Lung (tissue), 12 donors: Measurements from ENCODE around the gene AKAP13. TPM values are rescaled to one million over a fixed set of nuclear protein-coding genes. Genes with fewer than 3 reads are reported as not detected.

ENCODE experiments used
- ATAC-seq: fragments of 200-7000 bp; cut with Tn5 transposase; one replicate; pipeline ENCODE4 v1.9.1; 2020; ENCODE audit warnings: moderate number of reproducible peaks; ENCODE audit not compliant: insufficient read depth, low FRiP score
- DNase-seq, 3 donors: peaks; one replicate each; pipeline ENCODE4 v3.0.0-alpha.2; 2013 to 2017
- H3K27ac ChIP-seq, 2 donors: one replicate each; pipeline ENCODE4 v1.5.1; 2013; ENCODE audit warnings: mild to moderate bottlenecking in 2 of 2, moderate library complexity in 2 of 2, control low read depth in 1 of 2, inconsistent platforms in 1 of 2, low read depth in 1 of 2, low read length in 1 of 2
- H3K27me3 ChIP-seq, 3 donors: one replicate each; pipeline ENCODE4 v1.5.1; 2013; ENCODE audit warnings: low read length in 2 of 3; ENCODE audit not compliant: control insufficient read depth in 3 of 3, insufficient read depth in 3 of 3
- H3K36me3 ChIP-seq, 4 donors: one replicate each; pipeline ENCODE4 v1.5.1; 2013; ENCODE audit warnings: low read length in 4 of 4, mild to moderate bottlenecking in 1 of 4, moderate library complexity in 1 of 4; ENCODE audit not compliant: control insufficient read depth in 4 of 4, insufficient read depth in 4 of 4
- H3K4me1 ChIP-seq, 5 donors: one replicate each; pipeline ENCODE4 v1.5.1; 2013; ENCODE audit warnings: low read length in 5 of 5, mild to moderate bottlenecking in 2 of 5, moderate library complexity in 1 of 5; ENCODE audit not compliant: control insufficient read depth in 5 of 5, insufficient read depth in 5 of 5
- H3K4me3 ChIP-seq: one replicate; pipeline ENCODE4 v1.5.1; 2013; ENCODE audit warnings: mild to moderate bottlenecking, control low read depth, moderate library complexity
- H3K9ac ChIP-seq, 2 donors: one replicate each; pipeline ENCODE4 v1.5.1; 2013; ENCODE audit warnings: low read length in 2 of 2, control low read depth in 1 of 2; ENCODE audit not compliant: insufficient read depth in 1 of 2
- H3K9me3 ChIP-seq, 4 donors: one replicate each; pipeline ENCODE4 v1.5.1; 2013; ENCODE audit warnings: low read length in 3 of 4, mild to moderate bottlenecking in 1 of 4, moderate library complexity in 1 of 4; ENCODE audit not compliant: control insufficient read depth in 4 of 4, insufficient read depth in 3 of 4
- WGBS, 2 donors: extraction: QIAGEN DNeasy Blood & Tissue Kit; methylation state at CpG; one replicate each; pipeline ENCODE4 v1.1.7; 2013; 5-methylcytosine and 5-hydroxymethylcytosine counted together
- polyA plus RNA-seq, 2 donors: library from polyadenylated mRNA; stranded (reverse); fragments of 200-250 nt; gene quantifications; one replicate each; pipeline ENCODE4 v1.2.1, GENCODE V29; 2013
- total RNA-seq, 2 donors: library from RNA; depleted of rRNA in 1 of 2; stranded (reverse); fragments of >200 nt in 1 of 2; gene quantifications; one replicate each; pipeline ENCODE4 v1.2.1, GENCODE V29; 2014 to 2021
- TF ChIP-seq, protein P1 (sequence below): IDR thresholded peaks from 2 replicates; pipeline ENCODE4 v1.5.1; 2012; ENCODE audit warnings: mild to moderate bottlenecking; ENCODE audit errors: control extremely low read depth, extremely low read depth
- donor health status: control.
- donor health status: control.
- donor health status: Bipolar disorder and iron deficiency.
- donor health status: healthy.
- donor health status: DM: yes; HTN: yes; CAD: no.

Gene AKAP13
- total and polyA plus RNA-seq, 4 donors = 102 to 1,115 (median 259) TPM

DNA sequence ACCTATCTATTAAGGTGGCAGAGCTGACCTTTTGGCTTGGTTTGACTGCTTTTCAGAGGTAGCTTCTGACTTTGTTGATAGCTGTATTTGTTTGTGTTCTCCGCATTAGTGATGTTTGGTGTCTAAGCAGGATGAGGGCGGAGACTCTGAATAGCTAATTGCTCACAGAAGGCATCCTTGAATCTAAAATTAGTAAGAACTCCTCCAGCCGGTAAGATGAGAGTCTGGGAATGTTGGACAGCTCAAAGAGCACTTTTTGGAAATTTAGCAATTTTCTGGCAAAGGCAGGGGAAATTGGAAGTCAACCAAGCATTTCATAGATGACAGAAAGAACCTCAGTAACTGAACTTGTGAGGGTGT lies 240.3 kb downstream of the AKAP13 start:
- no peaks in the 10 kb centered on the region for H3K27me3 ChIP-seq
- peaks cover 0 to 5% (median 0%) of the 10 kb centered on the region in 4 donors for H3K36me3 ChIP-seq
- peaks cover 14 to 93% (median 58%) of the 10 kb centered on the region in 5 donors for H3K4me1 ChIP-seq
- no peak overlapping the region for H3K4me3 ChIP-seq
- TF ChIP-seq, protein P1, sequence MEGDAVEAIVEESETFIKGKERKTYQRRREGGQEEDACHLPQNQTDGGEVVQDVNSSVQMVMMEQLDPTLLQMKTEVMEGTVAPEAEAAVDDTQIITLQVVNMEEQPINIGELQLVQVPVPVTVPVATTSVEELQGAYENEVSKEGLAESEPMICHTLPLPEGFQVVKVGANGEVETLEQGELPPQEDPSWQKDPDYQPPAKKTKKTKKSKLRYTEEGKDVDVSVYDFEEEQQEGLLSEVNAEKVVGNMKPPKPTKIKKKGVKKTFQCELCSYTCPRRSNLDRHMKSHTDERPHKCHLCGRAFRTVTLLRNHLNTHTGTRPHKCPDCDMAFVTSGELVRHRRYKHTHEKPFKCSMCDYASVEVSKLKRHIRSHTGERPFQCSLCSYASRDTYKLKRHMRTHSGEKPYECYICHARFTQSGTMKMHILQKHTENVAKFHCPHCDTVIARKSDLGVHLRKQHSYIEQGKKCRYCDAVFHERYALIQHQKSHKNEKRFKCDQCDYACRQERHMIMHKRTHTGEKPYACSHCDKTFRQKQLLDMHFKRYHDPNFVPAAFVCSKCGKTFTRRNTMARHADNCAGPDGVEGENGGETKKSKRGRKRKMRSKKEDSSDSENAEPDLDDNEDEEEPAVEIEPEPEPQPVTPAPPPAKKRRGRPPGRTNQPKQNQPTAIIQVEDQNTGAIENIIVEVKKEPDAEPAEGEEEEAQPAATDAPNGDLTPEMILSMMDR = no peak
- H3K9ac ChIP-seq = peak overlapping the region in 1 of 2 donors; percentile 94
- H3K27ac ChIP-seq = peak overlapping the region; percentile 65 to 95
- DNase-seq (peak in 2 of 3 donors; percentile 62 to 66), ATAC-seq (peak; percentile 30)
- WGBS, 2 donors = 27 to 66% methylated on average over 3 of the region's 3 CpGs
- no peaks in the 10 kb centered on the region for H3K9me3 ChIP-seq

DNA sequence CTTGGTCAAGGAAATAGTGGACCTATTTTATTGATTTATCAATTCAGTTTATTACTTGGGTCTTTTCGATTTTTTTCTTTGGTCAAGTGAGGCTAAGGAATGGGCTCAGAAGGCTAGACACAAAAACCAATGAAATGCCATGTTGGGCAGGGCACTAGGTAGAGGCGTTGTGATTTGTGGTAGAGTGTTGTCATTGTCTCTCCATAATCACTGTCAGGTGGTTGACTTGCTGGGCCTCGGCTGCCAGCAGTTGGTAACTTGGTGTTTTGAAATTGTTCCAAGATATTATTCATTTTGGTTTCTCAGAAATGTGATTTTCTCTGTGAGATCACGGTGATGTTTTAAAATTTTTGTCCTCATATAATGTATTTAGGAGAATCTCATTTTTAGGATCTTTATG lies 240.7 kb downstream of the AKAP13 start:
- 53 to 71% methylated on average over 4 of the region's 4 CpGs for WGBS, 2 donors
- TF ChIP-seq, protein P1 = no peak
- peak overlapping the region in 1 of 2 donors; percentile 94 for H3K9ac ChIP-seq

DNA sequence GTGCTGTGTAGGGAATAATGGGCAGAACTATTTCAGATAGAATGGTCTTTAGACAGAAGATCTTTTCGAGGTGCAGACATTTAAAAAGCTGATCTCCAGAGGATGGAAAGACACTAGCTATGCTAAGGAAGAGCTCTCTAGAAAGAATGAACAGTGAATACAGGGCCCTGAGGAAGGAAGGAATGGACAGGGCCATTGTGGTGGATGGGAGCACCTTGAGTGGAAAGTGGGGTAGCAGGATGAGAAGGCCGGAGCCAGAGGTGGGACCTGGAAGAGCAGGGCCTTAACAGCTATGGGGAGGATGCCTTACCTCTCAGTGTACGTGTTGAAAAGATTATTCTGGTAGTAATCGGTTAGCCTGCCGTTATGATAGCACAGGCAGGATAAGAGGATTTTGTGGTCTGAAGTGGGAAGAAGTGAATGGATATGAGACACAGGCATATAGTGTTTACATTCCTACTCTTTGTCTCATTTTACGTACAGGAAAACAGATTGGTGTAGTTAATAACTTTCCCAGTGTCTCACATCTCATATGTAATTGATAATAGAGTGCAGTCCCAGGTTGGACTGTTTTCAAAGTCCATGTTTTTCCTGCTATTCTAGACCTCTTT lies 241.9 kb downstream of the AKAP13 start:
- TF ChIP-seq, protein P1 = no peak
- no peak overlapping the region for H3K9ac ChIP-seq

More for the DNA sequence above, 240.7 kb downstream of the AKAP13 start:
- peak overlapping the region; percentile 65 to 73 for H3K27ac ChIP-seq
- ATAC-seq (no peak), DNase-seq (no peak)
- H3K27me3 ChIP-seq = no peaks in the 10 kb centered on the region
- H3K36me3 ChIP-seq = peaks cover 0 to 5% (median 0%) of the 10 kb centered on the region in 4 donors
- no peaks in the 10 kb centered on the region for H3K9me3 ChIP-seq
- no peak overlapping the region for H3K4me3 ChIP-seq
- H3K4me1 ChIP-seq = peaks cover 14 to 94% (median 58%) of the 10 kb centered on the region in 5 donors

More for the DNA sequence above, 241.9 kb downstream of the AKAP13 start:
- H3K27ac ChIP-seq = peak overlapping the region; percentile 21 to 59
- 58 to 76% methylated on average over 6 of the region's 6 CpGs for whole genome bisulfite sequencing, 2 donors
- no peaks in the 10 kb centered on the region for H3K9me3 ChIP-seq
- H3K4me3 ChIP-seq = no peak overlapping the region
- DNase-seq (no peak), ATAC-seq (no peak)
- peaks cover 0 to 5% (median 0%) of the 10 kb centered on the region in 4 donors for H3K36me3 ChIP-seq
- H3K27me3 ChIP-seq = no peaks in the 10 kb centered on the region
- H3K4me1 ChIP-seq = peaks cover 12 to 91% (median 56%) of the 10 kb centered on the region in 5 donors
